ENCODE data around the gene TMEM35A. TPM values are rescaled to one million over a fixed set of nuclear protein-coding genes. Genes with fewer than 3 reads are reported as not detected.

Gene TMEM35A
- total RNA-seq, 1 experiment from 2014 or later, result not detected

DNA sequence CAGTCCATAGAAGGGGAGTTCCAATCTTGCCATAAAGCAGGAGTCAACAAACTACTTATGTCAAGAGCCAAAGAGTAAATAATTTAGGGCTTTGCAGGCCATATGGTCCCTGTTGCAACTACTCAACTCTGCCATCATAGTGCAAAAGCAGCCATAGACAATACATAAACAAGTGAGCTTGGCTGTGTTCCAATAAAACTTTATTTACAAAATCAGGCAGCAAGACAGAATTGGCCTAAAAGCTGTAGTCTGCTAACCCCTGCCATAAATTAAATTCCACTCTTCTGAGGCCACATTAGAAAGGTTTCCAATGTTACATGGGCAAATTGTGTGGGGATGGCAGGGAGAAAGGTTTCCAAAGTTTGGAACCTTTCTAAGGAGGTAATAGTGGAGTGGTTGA, 41.4 kb upstream of the TMEM35A start:
- ATAC-seq, result no peak
- Histone ChIP-seq H3K9me3 (ENCODE audit: control insufficient read depth, insufficient read depth, low read depth, low read length) (no peaks in the 10 kb centered on the region), H3K36me3 (ENCODE audit: control insufficient read depth, insufficient read depth, low read length) (peaks cover 7% of the 10 kb centered on the region; the same call in 1 of the 2 replicates), H3K27ac (ENCODE audit: low read length) (no peak overlapping the region), H3K4me1 (ENCODE audit: control insufficient read depth, insufficient read depth, low read length) (no peaks in the 10 kb centered on the region), H3K4me3 (ENCODE audit: low read depth in 2 of 2, low read length in 2 of 2) (no peak overlapping the region), H3K27me3 (ENCODE audit: control insufficient read depth, insufficient read depth, low read length) (no peaks in the 10 kb centered on the region)
- no peak for DNase-seq (ENCODE audit: low read depth, low spot score)
- POLR2A ChIA-PET, result no interaction called here
- in situ Hi-C loops (cut with HindIII; ENCODE audit: low pct_unique_long_range_greater_than_20kb, low sequenced_read_pairs) (no loop called here), intact Hi-C loops (cut with micrococcal nuclease; ENCODE audit: unreplicated experiment) (no loop called here)
- TF ChIP-seq POLR2AphosphoS5 (IDR thresholded peaks at IDR 0.05; ENCODE audit: low read depth, low read length) (no peak), SIN3A (IDR thresholded peaks at IDR 0.05; ENCODE audit: borderline replicate concordance, insufficient read depth, low read depth, low read length) (no peak), TCF7L2 (IDR thresholded peaks at IDR 0.05; ENCODE audit: low read depth, low read length) (no peak)
- TF ChIP-seq, protein P1, sequence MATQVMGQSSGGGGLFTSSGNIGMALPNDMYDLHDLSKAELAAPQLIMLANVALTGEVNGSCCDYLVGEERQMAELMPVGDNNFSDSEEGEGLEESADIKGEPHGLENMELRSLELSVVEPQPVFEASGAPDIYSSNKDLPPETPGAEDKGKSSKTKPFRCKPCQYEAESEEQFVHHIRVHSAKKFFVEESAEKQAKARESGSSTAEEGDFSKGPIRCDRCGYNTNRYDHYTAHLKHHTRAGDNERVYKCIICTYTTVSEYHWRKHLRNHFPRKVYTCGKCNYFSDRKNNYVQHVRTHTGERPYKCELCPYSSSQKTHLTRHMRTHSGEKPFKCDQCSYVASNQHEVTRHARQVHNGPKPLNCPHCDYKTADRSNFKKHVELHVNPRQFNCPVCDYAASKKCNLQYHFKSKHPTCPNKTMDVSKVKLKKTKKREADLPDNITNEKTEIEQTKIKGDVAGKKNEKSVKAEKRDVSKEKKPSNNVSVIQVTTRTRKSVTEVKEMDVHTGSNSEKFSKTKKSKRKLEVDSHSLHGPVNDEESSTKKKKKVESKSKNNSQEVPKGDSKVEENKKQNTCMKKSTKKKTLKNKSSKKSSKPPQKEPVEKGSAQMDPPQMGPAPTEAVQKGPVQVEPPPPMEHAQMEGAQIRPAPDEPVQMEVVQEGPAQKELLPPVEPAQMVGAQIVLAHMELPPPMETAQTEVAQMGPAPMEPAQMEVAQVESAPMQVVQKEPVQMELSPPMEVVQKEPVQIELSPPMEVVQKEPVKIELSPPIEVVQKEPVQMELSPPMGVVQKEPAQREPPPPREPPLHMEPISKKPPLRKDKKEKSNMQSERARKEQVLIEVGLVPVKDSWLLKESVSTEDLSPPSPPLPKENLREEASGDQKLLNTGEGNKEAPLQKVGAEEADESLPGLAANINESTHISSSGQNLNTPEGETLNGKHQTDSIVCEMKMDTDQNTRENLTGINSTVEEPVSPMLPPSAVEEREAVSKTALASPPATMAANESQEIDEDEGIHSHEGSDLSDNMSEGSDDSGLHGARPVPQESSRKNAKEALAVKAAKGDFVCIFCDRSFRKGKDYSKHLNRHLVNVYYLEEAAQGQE (IDR thresholded peaks at IDR 0.05; ENCODE audit: insufficient read depth in 1 of 2, low read depth in 2 of 2, low read length in 1 of 2), result no peak
- TF ChIP-seq, protein P2, sequence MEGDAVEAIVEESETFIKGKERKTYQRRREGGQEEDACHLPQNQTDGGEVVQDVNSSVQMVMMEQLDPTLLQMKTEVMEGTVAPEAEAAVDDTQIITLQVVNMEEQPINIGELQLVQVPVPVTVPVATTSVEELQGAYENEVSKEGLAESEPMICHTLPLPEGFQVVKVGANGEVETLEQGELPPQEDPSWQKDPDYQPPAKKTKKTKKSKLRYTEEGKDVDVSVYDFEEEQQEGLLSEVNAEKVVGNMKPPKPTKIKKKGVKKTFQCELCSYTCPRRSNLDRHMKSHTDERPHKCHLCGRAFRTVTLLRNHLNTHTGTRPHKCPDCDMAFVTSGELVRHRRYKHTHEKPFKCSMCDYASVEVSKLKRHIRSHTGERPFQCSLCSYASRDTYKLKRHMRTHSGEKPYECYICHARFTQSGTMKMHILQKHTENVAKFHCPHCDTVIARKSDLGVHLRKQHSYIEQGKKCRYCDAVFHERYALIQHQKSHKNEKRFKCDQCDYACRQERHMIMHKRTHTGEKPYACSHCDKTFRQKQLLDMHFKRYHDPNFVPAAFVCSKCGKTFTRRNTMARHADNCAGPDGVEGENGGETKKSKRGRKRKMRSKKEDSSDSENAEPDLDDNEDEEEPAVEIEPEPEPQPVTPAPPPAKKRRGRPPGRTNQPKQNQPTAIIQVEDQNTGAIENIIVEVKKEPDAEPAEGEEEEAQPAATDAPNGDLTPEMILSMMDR (IDR thresholded peaks at IDR 0.05), result no peak
- BruUV-seq (replicated peaks), result no TSS peak
- CTCF ChIA-PET, result no interaction called here

DNA sequence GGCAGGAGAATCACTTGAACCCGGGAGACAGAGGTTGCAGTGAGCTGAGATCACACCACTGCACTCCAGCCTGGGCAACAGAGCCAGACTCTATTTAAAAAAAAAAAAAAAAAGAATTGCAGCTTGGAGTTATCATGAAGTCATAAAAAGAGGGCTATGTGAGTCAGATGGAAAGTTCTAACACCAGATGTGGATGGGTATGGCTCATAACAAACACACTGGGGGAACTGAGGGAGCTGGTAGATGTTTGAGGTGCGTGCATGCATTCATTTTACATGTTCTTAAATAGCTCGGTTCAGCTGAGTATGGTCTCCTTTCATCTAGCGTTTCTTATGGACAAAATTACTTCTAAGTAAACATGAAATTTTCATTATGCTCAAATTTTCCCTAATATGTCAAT, 38.5 kb upstream of the TMEM35A start:
- no peaks in the 10 kb centered on the region for H3K9me3 ChIP-seq (ENCODE audit: control insufficient read depth, insufficient read depth, low read depth, low read length)
- ChIA-PET POLR2A (no interaction called here), CTCF (interaction anchor here (0.5 kb wide), 1 partner anchor 138 kb away, joined by 5 read pairs; no protein-coding TSS in a partner anchor)
- intact Hi-C loops (cut with micrococcal nuclease; ENCODE audit: unreplicated experiment) (no loop called here), in situ Hi-C loops (cut with HindIII; ENCODE audit: low pct_unique_long_range_greater_than_20kb, low sequenced_read_pairs) (no loop called here)
- ATAC-seq (no peak), DNase-seq (ENCODE audit: low read depth, low spot score) (no peak)
- no peaks in the 10 kb centered on the region for H3K4me1 ChIP-seq (ENCODE audit: control insufficient read depth, insufficient read depth, low read length)
- peaks cover 7% of the 10 kb centered on the region; the same call in 1 of the 2 replicates for H3K36me3 ChIP-seq (ENCODE audit: control insufficient read depth, insufficient read depth, low read length)
- H3K4me3 ChIP-seq (ENCODE audit: low read depth in 2 of 2, low read length in 2 of 2), result no peak overlapping the region
- BruUV-seq (replicated peaks), result no TSS peak
- TF ChIP-seq, protein P1 (IDR thresholded peaks at IDR 0.05; ENCODE audit: insufficient read depth in 1 of 2, low read depth in 2 of 2, low read length in 1 of 2), result no peak
- TF ChIP-seq SIN3A (IDR thresholded peaks at IDR 0.05; ENCODE audit: borderline replicate concordance, insufficient read depth, low read depth, low read length), result no peak
- TF ChIP-seq, protein P2 (IDR thresholded peaks at IDR 0.05), result no peak
- no peak for TF ChIP-seq POLR2AphosphoS5 (IDR thresholded peaks at IDR 0.05; ENCODE audit: low read depth, low read length)
- TF ChIP-seq TCF7L2 (IDR thresholded peaks at IDR 0.05; ENCODE audit: low read depth, low read length), result no peak
- no peaks in the 10 kb centered on the region for H3K27me3 ChIP-seq (ENCODE audit: control insufficient read depth, insufficient read depth, low read length)
- no peak overlapping the region for H3K27ac ChIP-seq (ENCODE audit: low read length)
